Astrocyte (in vitro differentiated cells and primary cell): ENCODE measurements around the gene SCAANT1. TPM values are rescaled to one million over a fixed set of nuclear protein-coding genes. Genes with fewer than 3 reads are reported as not detected.

Experiments used
- DNase-seq: peaks from one replicate; pipeline ENCODE4 v3.0.0-alpha.2; 2010; ENCODE audit warnings: low read depth
- FAIRE-seq: peaks from 2 replicates; lab custom pipeline; 2011; peaks lifted over from hg19 to GRCh38; lab: Jason Lieb, UNC
- H2AFZ ChIP-seq: 2 replicates; pipeline ENCODE4 v1.6.0; 2012; ENCODE audit warnings: low read depth, low read length, inconsistent platforms
- H3K27ac ChIP-seq: 2 replicates; pipeline ENCODE4 v1.5.1; 2011; ENCODE audit warnings: low read depth, low read length, inconsistent platforms
- H3K27me3 ChIP-seq: 2 replicates; pipeline ENCODE4 v1.6.0; 2011; ENCODE audit warnings: low read length, inconsistent platforms; ENCODE audit not compliant: insufficient read depth
- H3K36me3 ChIP-seq: 2 replicates; pipeline ENCODE4 v1.5.1; 2011; ENCODE audit warnings: low read length, inconsistent platforms; ENCODE audit not compliant: insufficient read depth
- H3K4me1 ChIP-seq: 2 replicates; pipeline ENCODE4 v1.5.1; 2011; ENCODE audit warnings: low read length, inconsistent platforms; ENCODE audit not compliant: insufficient read depth
- H3K4me2 ChIP-seq: 2 replicates; pipeline ENCODE4 v1.6.0; 2012; ENCODE audit warnings: low read length, inconsistent platforms
- H3K4me3 ChIP-seq: 2 replicates; pipeline ENCODE4 v1.5.1; 2011; ENCODE audit warnings: low read depth, mild to moderate bottlenecking, low read length, inconsistent platforms; ENCODE audit not compliant: insufficient read depth
- H3K79me2 ChIP-seq: 2 replicates; pipeline ENCODE4 v1.6.0; 2012; ENCODE audit warnings: mild to moderate bottlenecking, low read length, inconsistent platforms; ENCODE audit not compliant: insufficient read depth
- H3K9ac ChIP-seq: 2 replicates; pipeline ENCODE4 v1.6.0; 2012; ENCODE audit warnings: mild to moderate bottlenecking, low read length, inconsistent platforms
- H3K9me3 ChIP-seq: 2 replicates; pipeline ENCODE4 v1.5.1; 2012; ENCODE audit warnings: low read depth, mild to moderate bottlenecking, low read length, inconsistent platforms; ENCODE audit not compliant: insufficient read depth
- H4K20me1 ChIP-seq: 2 replicates; pipeline ENCODE4 v1.6.0; 2012; ENCODE audit warnings: low read length, inconsistent platforms; ENCODE audit not compliant: insufficient read depth
- H3K27ac Mint-ChIP-seq: one replicate; pipeline ENCODE4 v1.8.0; 2021; ENCODE audit warnings: mild to moderate bottlenecking, mixed read lengths; ENCODE audit not compliant: unreplicated experiment
- H3K27me3 Mint-ChIP-seq: one replicate; pipeline ENCODE4 v1.8.0; 2021; ENCODE audit warnings: low read depth, mixed read lengths; ENCODE audit not compliant: unreplicated experiment
- H3K36me3 Mint-ChIP-seq: one replicate; pipeline ENCODE4 v1.8.0; 2021; ENCODE audit warnings: low read depth, mixed read lengths; ENCODE audit not compliant: unreplicated experiment
- H3K4me1 Mint-ChIP-seq: one replicate; pipeline ENCODE4 v1.8.0; 2021; ENCODE audit warnings: low read depth, mixed read lengths; ENCODE audit not compliant: unreplicated experiment
- H3K4me3 Mint-ChIP-seq: one replicate; pipeline ENCODE4 v1.8.0; 2021; ENCODE audit warnings: mild to moderate bottlenecking, moderate library complexity, mixed read lengths; ENCODE audit not compliant: unreplicated experiment
- H3K9me3 Mint-ChIP-seq: one replicate; pipeline ENCODE4 v1.8.0; 2021; ENCODE audit warnings: mild to moderate bottlenecking, mixed read lengths; ENCODE audit not compliant: unreplicated experiment
- EZH2 ChIP-seq: IDR thresholded peaks from 2 replicates; pipeline ENCODE4 v1.6.1; 2012; ENCODE audit warnings: mild to moderate bottlenecking, low read length, inconsistent platforms; ENCODE audit not compliant: insufficient read depth
- total RNA-seq: library from RNA; stranded (reverse); gene quantifications from 2 replicates; pipeline ENCODE4 v1.2.1, GENCODE V29; 2021
- TF ChIP-seq, protein P1 (sequence below): IDR thresholded peaks from 2 replicates; pipeline ENCODE4 v1.5.1; 2011; ENCODE audit warnings: low read depth, mild to moderate bottlenecking, inconsistent platforms, low read length, moderate library complexity; ENCODE audit not compliant: insufficient read depth

SCAANT1 gene
- total RNA-seq, 1 donor from 2014 or later, result not detected

DNA sequence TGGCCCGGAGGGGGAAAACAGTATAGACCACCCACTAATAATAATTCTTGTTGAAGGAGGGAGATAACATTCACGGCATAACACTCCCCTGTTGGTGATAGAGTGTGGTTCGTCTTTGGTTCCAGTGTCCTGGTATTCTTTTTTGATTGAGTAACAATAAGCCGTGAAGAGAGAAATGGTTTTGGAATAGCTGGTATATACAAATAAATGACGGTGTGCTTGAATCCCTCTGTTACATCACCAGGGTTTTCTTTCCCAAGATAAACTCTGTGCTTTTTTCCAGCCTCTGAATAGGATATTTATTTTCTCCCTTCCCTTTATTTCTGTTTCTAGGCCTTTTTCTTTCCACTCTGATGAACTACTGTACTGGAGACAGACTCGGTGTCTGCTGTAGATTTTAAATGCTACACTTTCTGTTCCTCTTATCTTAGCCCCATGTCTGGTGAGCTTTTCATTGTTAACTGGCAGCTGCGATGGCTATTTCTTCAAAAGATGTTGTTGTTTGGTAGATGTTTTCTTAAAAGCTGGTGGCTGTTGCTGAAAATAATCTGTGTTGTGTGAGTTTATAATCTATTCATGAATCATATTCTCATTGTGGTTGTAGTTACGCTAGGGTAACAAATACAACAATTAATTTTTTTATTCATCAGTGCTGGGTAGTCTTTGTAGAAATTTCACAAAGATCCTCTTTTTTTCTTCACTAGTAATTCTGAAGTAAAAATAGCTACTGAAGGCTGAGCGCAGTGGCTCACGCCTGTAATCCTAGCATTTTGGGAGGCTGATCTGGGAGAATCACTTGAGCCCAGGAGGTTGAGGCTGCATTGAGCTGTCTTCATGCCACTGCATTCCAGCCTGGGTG lies 15.5 kb upstream of the SCAANT1 start:
- no peak for FAIRE-seq
- no peak overlapping the region for H3K4me3 ChIP-seq

DNA sequence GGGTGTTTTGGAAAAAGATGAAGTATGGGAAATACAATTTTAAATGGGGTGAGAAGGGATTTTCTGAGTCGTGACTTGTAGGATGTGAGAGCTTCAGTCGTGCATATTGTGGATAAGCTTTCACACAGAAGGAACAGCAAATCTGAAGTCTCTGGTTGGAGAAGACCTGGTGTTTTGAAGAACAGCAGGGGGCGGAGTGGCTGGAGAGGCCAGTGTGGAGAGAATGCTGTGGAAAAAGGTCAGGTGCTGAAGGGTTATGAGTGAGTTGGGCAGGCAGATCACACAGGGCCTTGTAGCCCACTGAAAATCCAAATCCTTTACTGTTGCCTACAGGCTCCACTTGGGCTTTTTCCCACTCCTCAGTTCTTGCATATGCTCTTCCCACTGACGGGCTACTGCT lies 14.1 kb upstream of the SCAANT1 start:
- Mint-ChIP-seq H3K9me3 (peaks cover 8% of the 10 kb centered on the region), H3K36me3 (peaks cover 46% of the 10 kb centered on the region), H3K4me3 (no peak overlapping the region), H3K27ac (no peak overlapping the region), H3K27me3 (no peaks in the 10 kb centered on the region), H3K4me1 (peaks cover 3% of the 10 kb centered on the region)
- peaks cover 46% of the 10 kb centered on the region for H3K79me2 ChIP-seq
- TF ChIP-seq, protein P1, sequence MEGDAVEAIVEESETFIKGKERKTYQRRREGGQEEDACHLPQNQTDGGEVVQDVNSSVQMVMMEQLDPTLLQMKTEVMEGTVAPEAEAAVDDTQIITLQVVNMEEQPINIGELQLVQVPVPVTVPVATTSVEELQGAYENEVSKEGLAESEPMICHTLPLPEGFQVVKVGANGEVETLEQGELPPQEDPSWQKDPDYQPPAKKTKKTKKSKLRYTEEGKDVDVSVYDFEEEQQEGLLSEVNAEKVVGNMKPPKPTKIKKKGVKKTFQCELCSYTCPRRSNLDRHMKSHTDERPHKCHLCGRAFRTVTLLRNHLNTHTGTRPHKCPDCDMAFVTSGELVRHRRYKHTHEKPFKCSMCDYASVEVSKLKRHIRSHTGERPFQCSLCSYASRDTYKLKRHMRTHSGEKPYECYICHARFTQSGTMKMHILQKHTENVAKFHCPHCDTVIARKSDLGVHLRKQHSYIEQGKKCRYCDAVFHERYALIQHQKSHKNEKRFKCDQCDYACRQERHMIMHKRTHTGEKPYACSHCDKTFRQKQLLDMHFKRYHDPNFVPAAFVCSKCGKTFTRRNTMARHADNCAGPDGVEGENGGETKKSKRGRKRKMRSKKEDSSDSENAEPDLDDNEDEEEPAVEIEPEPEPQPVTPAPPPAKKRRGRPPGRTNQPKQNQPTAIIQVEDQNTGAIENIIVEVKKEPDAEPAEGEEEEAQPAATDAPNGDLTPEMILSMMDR, result no peak
- no peak overlapping the region for H3K9ac ChIP-seq
- FAIRE-seq (no peak), DNase-seq (no peak)
- H3K27ac ChIP-seq, result no peak overlapping the region
- H4K20me1 ChIP-seq, result peaks cover 78% of the 10 kb centered on the region
- H3K9me3 ChIP-seq, result no peaks in the 10 kb centered on the region
- H3K36me3 ChIP-seq, result peaks cover 9% of the 10 kb centered on the region
- H3K4me1 ChIP-seq, result no peaks in the 10 kb centered on the region
- no peak overlapping the region for H3K4me3 ChIP-seq
- H2AFZ ChIP-seq, result no peak overlapping the region
- no peaks in the 10 kb centered on the region for H3K27me3 ChIP-seq
- no peak overlapping the region for H3K4me2 ChIP-seq

More for the DNA sequence above, 15.5 kb upstream of the SCAANT1 start:
- H3K9me3 ChIP-seq, result no peaks in the 10 kb centered on the region
- H4K20me1 ChIP-seq, result peaks cover 86% of the 10 kb centered on the region
- H3K36me3 Mint-ChIP-seq, result peaks cover 44% of the 10 kb centered on the region
- peak overlapping the region; percentile 55 for H3K27ac Mint-ChIP-seq
- no peak overlapping the region for H3K4me2 ChIP-seq
- H3K9ac ChIP-seq, result no peak overlapping the region
- H3K27me3 Mint-ChIP-seq, result no peaks in the 10 kb centered on the region
- no peak for DNase-seq
- H3K79me2 ChIP-seq, result peaks cover 57% of the 10 kb centered on the region
- no peaks in the 10 kb centered on the region for H3K27me3 ChIP-seq
- H3K27ac ChIP-seq, result no peak overlapping the region
- peaks cover 8% of the 10 kb centered on the region for H3K9me3 Mint-ChIP-seq
- no peaks in the 10 kb centered on the region for H3K4me1 ChIP-seq
- peaks cover 3% of the 10 kb centered on the region for H3K4me1 Mint-ChIP-seq
- TF ChIP-seq, protein P1, result no peak
- no peak for TF ChIP-seq EZH2
- no peak overlapping the region for H3K4me3 Mint-ChIP-seq
- H2AFZ ChIP-seq, result no peak overlapping the region
- peaks cover 4% of the 10 kb centered on the region for H3K36me3 ChIP-seq
